Uterus (tissue), 4 donors: ENCODE data around the gene FGF21. TPM values are rescaled to one million over a fixed set of nuclear protein-coding genes. Genes with fewer than 3 reads are reported as not detected.
A peak's percentile ranks its signal among the peaks of the same experiment; 100 is the strongest.

Experiments used
- DNase-seq, 2 donors: peaks; one replicate each; pipeline ENCODE4 v3.0.0-alpha.2; 2019 to 2020
- H3K27ac ChIP-seq, 2 donors: fragments of 200-600 bp; sonication (generic); 1 replicate in 1 of 2; 2 replicates in 1 of 2; pipeline ENCODE4 v1.5.1; 2016 to 2018
- H3K27me3 ChIP-seq, 2 donors: fragments of 200-600 bp; sonication (generic); one replicate each; pipeline ENCODE4 v1.5.1; 2018 to 2019; ENCODE audit warnings: control low read depth in 1 of 2
- H3K36me3 ChIP-seq, 2 donors: fragments of 200-600 bp; sonication (generic); one replicate each; pipeline ENCODE4 v1.5.1; 2019; ENCODE audit warnings: control low read depth in 1 of 2
- H3K4me1 ChIP-seq, 2 donors: fragments of 200-600 bp; sonication (generic); one replicate each; pipeline ENCODE4 v1.5.1; 2018 to 2019; ENCODE audit warnings: control low read depth in 1 of 2
- H3K4me3 ChIP-seq, 2 donors: fragments of 200-600 bp; sonication (generic); 1 replicate in 1 of 2; 2 replicates in 1 of 2; pipeline ENCODE4 v1.5.1; 2018 to 2019; ENCODE audit warnings: mild to moderate bottlenecking in 1 of 2
- H3K9me3 ChIP-seq, 2 donors: fragments of 200-600 bp; sonication (generic); one replicate each; pipeline ENCODE4 v1.5.1; 2019; ENCODE audit warnings: control low read depth in 1 of 2
- CTCF ChIP-seq, 4 experiments: fragments of 200-600 bp in 2 of 4; fragments of 450-650 bp in 2 of 4; sonication (generic) in 2 of 4; IDR thresholded peaks; one replicate each; pipeline ENCODE4 v1.5.1; 2016 to 2019; ENCODE audit warnings: antibody characterized with exemption in 4 of 4, mild to moderate bottlenecking in 2 of 4, moderate library complexity in 1 of 4
- POLR2A ChIP-seq, 2 donors: fragments of 450-650 bp; IDR thresholded peaks; one replicate each; pipeline ENCODE4 v1.6.1; 2016; ENCODE audit warnings: antibody characterized with exemption in 2 of 2, mild to moderate bottlenecking in 1 of 2, moderate library complexity in 1 of 2
- intact Hi-C: fragments of 100-400 bp; cut with DNase I; formaldehyde crosslinking; loops from one replicate; pipeline ENCODE4 v1.15.1; 2023; ENCODE audit warnings: low total_unique reads
- total RNA-seq, 4 donors: library from RNA; depleted of rRNA in 3 of 4; stranded (reverse); fragments of >200 nt in 3 of 4; gene quantifications; one replicate each; pipeline versions ENCODE4 v1.1.0 to v1.2.4, GENCODE V29; 2014 to 2023
- donor health status: DM: yes; HTN: yes; CAD: no.

Gene FGF21
- not detected for total RNA-seq

GRCh38 chr19:48755084-48755641, at the start of gene FGF21:
Gene FGF21, plus strand, starts transcription at chr19:48755524. Its CDS starts 713 bp downstream, at chr19:48756237.
- intact Hi-C loops = no loop called here
- no peak for TF ChIP-seq CTCF (IDR thresholded peaks at IDR 0.05)
- no peak for TF ChIP-seq POLR2A (IDR thresholded peaks at IDR 0.05)
- no peaks in the 10 kb centered on the region for H3K27me3 ChIP-seq

GRCh38 chr19:48708471-48708870, 46.9 kb upstream of the FGF21 start:
- H3K4me3 ChIP-seq = no peak overlapping the region
- H3K4me1 ChIP-seq = no peaks in the 10 kb centered on the region
- H3K27me3 ChIP-seq = no peaks in the 10 kb centered on the region
- DNase-seq = no peak
- no peak overlapping the region for H3K27ac ChIP-seq
- no peaks in the 10 kb centered on the region for H3K36me3 ChIP-seq
- H3K9me3 ChIP-seq = peaks cover 0 to 4% of the 10 kb centered on the region in 2 donors
- TF ChIP-seq CTCF (IDR thresholded peaks at IDR 0.05) (no peak), POLR2A (IDR thresholded peaks at IDR 0.05) (no peak)
- intact Hi-C loops = no loop called here

More at GRCh38 chr19:48755084-48755641, at the start of gene FGF21:
- Histone ChIP-seq H3K4me1 (no peaks in the 10 kb centered on the region), H3K9me3 (no peaks in the 10 kb centered on the region), H3K27ac (no peak within 1 kb of the TSS), H3K4me3 (no peak within 1 kb of the TSS), H3K36me3 (no peaks in the 10 kb centered on the region)
- DNase-seq = no peak

GRCh38 chr19:48711106-48711662, 44.1 kb upstream of the FGF21 start:
- H3K36me3 ChIP-seq = no peaks in the 10 kb centered on the region
- H3K27me3 ChIP-seq = no peaks in the 10 kb centered on the region
- intact Hi-C loops = no loop called here
- no peak overlapping the region for H3K27ac ChIP-seq
- TF ChIP-seq CTCF (IDR thresholded peaks at IDR 0.05) = no peak
- DNase-seq = no peak
- H3K4me1 ChIP-seq = no peaks in the 10 kb centered on the region
- peaks cover 0 to 4% of the 10 kb centered on the region in 2 donors for H3K9me3 ChIP-seq
- H3K4me3 ChIP-seq = no peak overlapping the region

- no peak for TF ChIP-seq CTCF (IDR thresholded peaks at IDR 0.05)
- no peak for TF ChIP-seq POLR2A (IDR thresholded peaks at IDR 0.05)
- intact Hi-C loops = no loop called here
Measured at GRCh38 chr19:48713041-48713863, 42.1 kb upstream of the FGF21 start.

More at GRCh38 chr19:48713041-48713863, 42.1 kb upstream of the FGF21 start:
- peak overlapping the region; percentile 63 to 85 for H3K27ac ChIP-seq
- H3K4me1 ChIP-seq = no peaks in the 10 kb centered on the region
- peak overlapping the region; percentile 49 to 66 for H3K4me3 ChIP-seq
- H3K36me3 ChIP-seq = no peaks in the 10 kb centered on the region
- no peaks in the 10 kb centered on the region for H3K27me3 ChIP-seq
- no peak for DNase-seq
- peaks cover 0 to 4% of the 10 kb centered on the region in 2 donors for H3K9me3 ChIP-seq
